NCI-H1092 treated with DMSO at 0.1 percent for 48 hours (cell line): ENCODE results near the gene STRBP.
"Not testable (repeated sequence)": the region's sequence is repeated elsewhere in the genome, so short reads cannot be mapped to it uniquely, and the experiment has no call there.

Experiments
- DNase-seq: peaks from one replicate; lab custom pipeline; 2025; lab: John Stamatoyannopoulos, UW

Gene STRBP

DNA sequence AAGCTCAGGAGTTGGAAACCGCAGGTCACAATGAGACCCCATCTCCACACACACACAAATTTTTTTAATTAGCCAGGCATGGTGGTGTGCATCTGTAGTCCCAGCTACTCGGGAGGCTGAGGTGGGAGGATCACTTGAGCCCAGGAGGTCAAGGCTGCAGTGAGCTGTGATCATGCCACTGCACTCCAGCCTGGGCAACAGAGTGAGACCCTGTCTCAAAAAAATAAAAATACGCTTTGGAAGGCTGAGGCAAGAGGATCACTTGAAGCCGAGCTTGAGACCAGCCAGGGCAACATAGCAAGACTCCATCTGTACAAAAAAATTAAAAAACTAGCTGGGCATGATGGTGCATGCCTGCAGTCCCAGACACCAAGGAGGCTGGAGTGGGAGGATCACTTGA, 19.2 kb downstream of the STRBP start:
- DNase-seq, result not testable (repeated sequence)

- no peak for DNase-seq
Observed at GRCh38 chr9:123248630-123249029, 19.8 kb downstream of the STRBP start.

- DNase-seq, result no peak
Observed at GRCh38 chr9:123246534-123246933, 21.9 kb downstream of the STRBP start.

GRCh38 chr9:123239726-123240125, 28.7 kb downstream of the STRBP start:
- no peak for DNase-seq

DNA sequence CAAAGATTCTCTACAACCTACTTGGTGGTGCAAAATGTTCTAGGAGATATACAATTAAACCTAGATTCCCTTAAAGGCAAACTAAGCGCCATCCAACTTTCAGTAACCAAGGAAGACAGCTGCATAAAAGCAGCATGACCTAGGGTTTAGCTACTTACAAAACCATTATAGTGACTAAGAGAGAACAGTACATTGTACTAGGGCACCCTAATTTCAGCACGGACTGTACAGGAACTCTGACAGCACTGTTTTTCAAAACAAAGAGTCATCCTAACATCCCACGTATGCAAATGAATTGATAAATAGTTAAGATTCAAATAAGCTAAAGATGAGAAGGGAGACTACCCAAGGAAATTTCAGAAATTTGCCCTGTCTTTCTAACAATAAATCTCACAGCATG, 30.0 kb downstream of the STRBP start:
- DNase-seq, result no peak

- no peak for DNase-seq
Observed at GRCh38 chr9:123237220-123237619, 31.2 kb downstream of the STRBP start.

DNA sequence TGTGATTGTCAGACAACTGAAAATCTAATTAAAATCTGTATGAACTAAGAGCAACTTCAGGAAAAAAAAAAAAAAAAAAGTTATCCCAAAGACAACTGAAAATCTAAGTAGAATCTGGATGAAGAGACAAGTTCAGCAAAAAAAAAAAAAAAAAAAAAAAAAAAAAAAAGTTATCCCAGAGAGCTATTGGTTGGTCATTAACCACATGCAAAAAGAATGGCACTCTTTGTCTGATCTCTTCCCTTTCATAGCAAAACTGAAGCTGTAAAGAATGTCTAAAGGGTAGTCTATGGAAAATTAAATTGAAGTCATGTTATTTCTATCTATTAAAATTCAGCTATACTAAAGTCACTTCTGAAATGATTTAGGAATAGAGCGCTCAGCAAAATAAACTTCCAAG, 32.9 kb downstream of the STRBP start:
- no peak for DNase-seq

DNA sequence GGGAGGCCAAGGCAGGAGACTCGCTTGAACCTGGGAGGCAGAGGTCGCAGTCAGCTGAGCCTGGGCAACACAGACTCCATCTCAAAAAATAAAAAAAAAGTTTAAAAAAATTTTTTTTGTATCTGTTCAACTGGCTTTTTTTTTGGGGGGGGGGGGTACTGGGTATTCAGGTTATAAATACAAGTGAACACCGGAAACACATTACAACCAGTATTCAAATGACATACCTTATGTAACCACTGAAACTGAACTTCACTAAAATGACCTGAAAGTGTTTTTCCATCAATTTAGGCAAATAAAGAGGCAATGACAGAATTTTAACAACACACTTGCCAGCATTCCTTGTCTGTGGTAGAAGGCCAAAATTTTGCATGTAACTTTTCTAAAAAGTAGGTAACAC, 33.5 kb downstream of the STRBP start:
- DNase-seq, result no peak

DNA sequence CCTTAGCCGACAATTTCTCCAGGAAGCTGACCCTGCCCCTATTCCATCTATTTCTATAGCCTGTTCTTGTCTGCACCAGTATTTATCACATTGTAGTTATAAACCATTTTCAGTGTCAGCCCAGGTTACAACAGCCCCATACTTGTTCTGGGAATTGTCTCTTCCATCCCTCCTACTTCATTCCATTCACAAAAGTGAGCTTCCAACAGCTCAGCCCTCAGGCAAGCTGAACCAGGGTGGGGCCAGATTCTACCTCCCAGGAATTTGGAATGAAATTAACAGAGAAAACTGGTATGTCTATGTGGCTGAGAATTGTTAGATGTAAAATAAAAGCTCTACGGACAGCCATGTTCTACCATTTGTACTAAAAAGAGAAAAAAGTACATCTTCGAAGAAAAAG, 36.1 kb downstream of the STRBP start:
- no peak for DNase-seq

DNA sequence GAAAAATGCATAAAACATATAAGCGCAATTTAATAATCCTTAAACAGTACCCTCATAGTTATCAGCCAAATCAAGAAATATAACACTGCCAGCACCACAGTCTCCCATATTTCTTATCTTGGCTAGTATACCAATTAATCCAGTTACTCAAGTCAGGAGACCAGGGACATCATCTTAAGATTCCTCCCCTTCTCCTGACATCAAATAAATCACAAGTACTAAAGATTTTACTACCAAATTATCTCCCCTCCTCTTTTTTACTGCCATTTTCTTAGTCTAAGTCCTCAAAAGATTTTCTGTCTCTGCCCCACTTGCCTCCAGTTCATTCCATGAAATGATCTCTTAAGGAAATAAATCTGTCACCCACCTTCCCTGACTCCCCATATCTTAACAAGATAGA, 37.0 kb downstream of the STRBP start:
- no peak for DNase-seq

GRCh38 chr9:123228967-123229366, 39.4 kb downstream of the STRBP start:
- DNase-seq, result no peak

DNA sequence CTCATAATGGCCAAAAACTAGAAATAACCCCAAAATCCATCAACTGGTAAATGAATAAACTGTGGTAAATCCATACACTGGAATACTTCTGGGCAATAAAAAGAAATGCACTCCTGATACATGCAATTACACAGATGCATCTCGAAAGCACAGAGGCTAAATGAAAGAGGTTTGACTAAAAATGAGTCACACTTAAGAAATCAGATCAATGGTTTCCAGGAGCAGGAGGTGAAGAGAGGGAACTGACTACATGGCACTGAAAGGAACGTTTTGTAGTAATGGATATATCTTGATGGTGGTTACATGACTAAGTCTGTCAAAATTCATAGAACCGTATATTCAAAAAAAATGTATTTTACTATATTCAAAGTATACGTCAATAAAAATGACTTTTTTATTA, 42.4 kb downstream of the STRBP start:
- no peak for DNase-seq

DNA sequence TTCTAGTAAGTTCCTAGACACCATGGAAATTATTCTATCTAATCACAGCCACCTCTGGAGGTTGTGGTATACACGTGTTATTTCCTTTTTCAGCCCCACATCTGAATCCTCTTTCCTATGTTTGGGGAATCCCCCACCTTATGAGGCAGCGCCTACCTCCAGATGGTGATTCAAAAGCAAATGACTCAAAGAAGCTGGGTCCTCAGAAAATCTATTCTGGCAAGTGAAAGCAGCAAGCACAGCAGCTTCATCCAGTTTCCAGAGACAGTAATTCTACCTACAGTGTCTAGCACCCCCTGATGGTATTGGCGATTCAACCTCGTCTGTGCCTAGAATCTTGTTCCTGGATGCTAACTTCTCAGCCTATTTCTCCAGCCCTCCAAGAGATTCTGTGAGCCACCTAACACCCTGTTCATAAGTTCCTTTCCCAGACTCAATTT, 43.0 kb downstream of the STRBP start:
- DNase-seq, result peak; percentile 2

GRCh38 chr9:123220127-123220526, 48.3 kb downstream of the STRBP start:
- no peak for DNase-seq

DNA sequence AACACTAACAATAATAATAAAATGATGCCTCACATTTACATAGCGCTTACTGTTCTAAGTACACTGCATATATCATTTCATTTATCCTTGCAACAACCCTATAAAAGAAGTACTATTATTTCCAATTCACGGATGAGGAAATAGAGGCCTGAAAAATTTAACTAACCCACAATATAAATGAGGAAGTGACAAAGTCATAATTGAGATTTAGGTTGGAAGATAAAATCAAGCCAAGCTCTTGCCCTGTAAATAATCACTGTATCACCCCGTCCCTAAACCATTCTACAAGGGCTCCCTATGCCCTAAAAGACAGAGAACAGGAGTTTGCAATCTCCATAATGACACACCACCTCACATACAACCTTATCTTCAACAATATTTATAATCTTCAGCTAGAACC, 49.6 kb downstream of the STRBP start:
- DNase-seq, result no peak

GRCh38 chr9:123217128-123217654, 51.2 kb downstream of the STRBP start:
- no peak for DNase-seq

DNA sequence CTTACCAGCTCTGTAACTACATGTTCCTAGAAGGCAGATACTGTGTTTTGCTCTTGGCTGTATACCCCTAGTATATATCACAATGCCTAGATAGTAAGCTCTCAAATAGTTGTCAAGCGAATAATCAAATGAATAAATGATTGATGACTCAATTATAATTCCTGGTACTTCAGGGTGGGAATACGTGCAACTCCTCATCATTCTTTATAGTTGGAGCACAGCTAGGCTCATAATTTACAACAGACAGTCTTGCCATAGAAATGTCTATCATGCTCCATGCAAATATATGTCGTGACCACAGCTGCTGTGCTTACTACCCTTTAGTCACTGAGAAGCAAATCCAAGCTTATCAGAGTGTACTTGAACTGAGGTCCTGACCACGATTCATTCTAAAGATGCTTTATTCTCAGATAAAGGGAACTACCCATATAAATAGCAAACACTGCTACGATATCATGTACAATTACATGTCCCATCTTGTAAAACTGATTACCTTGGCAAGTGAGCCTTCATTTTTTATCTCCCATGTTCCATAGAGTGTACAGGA, 52.1 kb downstream of the STRBP start:
- DNase-seq, result no peak

DNA sequence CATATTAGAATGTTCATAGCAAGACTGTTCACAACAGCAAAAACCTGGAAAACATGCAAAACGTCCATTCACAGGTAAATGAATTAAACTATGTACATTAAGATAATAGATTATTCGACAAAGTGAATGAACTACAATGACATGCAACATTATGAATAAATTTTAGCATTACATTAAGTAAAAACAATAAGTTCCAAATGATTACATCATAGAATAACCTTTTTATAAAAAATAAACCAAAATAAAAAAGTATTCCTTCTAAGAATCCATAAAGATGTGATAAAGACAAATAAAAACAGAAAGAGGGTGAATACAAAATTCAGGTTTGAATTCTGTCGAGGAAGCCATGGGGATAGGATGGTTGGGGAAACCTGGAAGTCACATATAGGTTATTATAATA, 57.3 kb downstream of the STRBP start:
- DNase-seq, result no peak

- no peak for DNase-seq
Observed at GRCh38 chr9:123208626-123209174, 59.7 kb downstream of the STRBP start.

DNA sequence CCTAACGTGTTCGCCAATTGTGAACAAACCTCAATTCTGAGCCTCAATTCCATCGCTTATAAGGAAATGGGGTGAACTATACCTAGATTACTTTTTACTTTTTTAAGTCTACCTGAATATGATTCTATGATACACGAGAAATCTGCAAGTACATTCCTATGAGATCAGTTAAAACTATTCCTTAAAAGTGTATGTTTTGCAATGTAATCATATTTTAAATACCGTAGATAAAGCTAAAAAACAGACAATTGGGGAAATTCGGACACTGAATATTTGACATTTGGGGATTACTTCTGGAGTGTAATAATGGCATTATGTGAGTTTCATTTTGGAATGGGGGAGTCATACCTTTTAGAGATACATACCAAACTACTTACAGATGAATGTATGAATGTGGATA, 62.3 kb downstream of the STRBP start:
- no peak for DNase-seq

GRCh38 chr9:123201083-123201482, 67.3 kb downstream of the STRBP start:
- no peak for DNase-seq

- not testable (repeated sequence) for DNase-seq
Observed at GRCh38 chr9:123200469-123200868, 67.9 kb downstream of the STRBP start.

DNA sequence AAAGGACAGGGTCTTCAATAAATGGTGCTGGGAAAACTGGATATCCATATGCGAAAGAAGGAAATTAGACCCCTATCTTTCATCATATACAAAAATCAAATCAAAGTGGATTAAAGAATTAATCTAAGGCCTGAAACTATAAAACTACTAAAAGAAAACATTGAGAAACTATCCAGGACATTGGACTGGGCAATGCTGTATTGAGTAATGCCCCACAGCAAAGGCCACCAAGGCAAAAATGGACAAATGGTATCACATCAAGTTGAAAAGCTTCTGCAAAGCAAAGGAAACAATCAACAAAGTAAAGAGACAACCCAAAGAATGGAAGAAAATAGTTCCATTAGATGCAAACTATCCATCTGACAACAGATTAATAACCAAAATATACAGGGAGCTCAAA, 72.3 kb downstream of the STRBP start:
- DNase-seq, result no peak

DNA sequence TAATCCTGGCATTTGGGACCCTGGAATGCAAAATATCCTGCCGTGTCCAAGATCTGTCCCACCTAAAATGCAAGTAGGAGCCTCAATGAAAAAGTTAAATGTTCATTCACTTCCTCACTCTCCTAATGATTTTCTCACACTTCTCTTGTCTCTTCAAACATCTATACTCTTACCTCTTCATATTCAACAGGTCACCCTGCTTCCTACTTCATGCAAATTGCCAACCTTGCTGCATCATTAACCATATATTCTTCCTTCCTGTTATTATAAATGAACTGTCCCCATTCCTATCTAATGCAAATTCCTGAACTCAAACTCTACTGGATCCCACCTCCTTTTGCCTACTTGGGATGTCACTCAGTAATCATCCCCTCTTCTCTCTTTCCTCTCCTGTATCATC, 74.4 kb downstream of the STRBP start:
- no peak for DNase-seq
